GM12892 (cell line): ENCODE data around the gene WFS1.

Experiments used
- POLR2AphosphoS5 ChIP-seq: IDR thresholded peaks from 2 replicates; pipeline ENCODE4 v1.6.1; 2011; ENCODE audit warnings: low read depth, low read length, control low read depth
- TAF1 ChIP-seq: IDR thresholded peaks from 2 replicates; pipeline ENCODE4 v1.6.1; 2011; ENCODE audit warnings: low read depth, mild to moderate bottlenecking, control low read depth, low read length, borderline replicate concordance

- no peak for TF ChIP-seq POLR2AphosphoS5
- TF ChIP-seq TAF1: no peak
Observed at GRCh38 chr4:6248394-6248793, 21.3 kb upstream of the WFS1 start.
